ENCODE measurements around the gene CASK.

Gene CASK

GRCh38 chrX:41502004-41502403, 421.4 kb downstream of the CASK start:
- H3K4me3 ChIP-seq (ENCODE audit: low read depth in 1 of 2, low read length in 2 of 2), result no peak overlapping the region
- H3K36me3 ChIP-seq (ENCODE audit: control insufficient read depth in 1 of 2, insufficient read depth in 2 of 2, low read length in 2 of 2), result no peaks in the 10 kb centered on the region
- no peaks in the 10 kb centered on the region for H3K27me3 ChIP-seq (ENCODE audit: control insufficient read depth in 1 of 2, insufficient read depth in 2 of 2, low read length in 2 of 2)
- no peak overlapping the region for H3K9ac ChIP-seq (ENCODE audit: low read depth in 1 of 2, low read length in 2 of 2)
- H3K4me1 ChIP-seq (ENCODE audit: control insufficient read depth in 1 of 2, insufficient read depth in 2 of 2, low read length in 2 of 2), result no peaks in the 10 kb centered on the region
- H3K27ac ChIP-seq (ENCODE audit: low read depth, low read length), result no peak overlapping the region
- H3K9me3 ChIP-seq (ENCODE audit: control insufficient read depth in 1 of 2, low read length in 2 of 2), result no peaks in the 10 kb centered on the region

- Histone ChIP-seq H3K27ac (ENCODE audit: low read depth, low read length) (no peak overlapping the region), H3K36me3 (ENCODE audit: control insufficient read depth in 1 of 2, insufficient read depth in 2 of 2, low read length in 2 of 2) (no peaks in the 10 kb centered on the region), H3K4me3 (ENCODE audit: low read depth in 1 of 2, low read length in 2 of 2) (no peak overlapping the region), H3K9ac (ENCODE audit: low read depth in 1 of 2, low read length in 2 of 2) (no peak overlapping the region), H3K27me3 (ENCODE audit: control insufficient read depth in 1 of 2, insufficient read depth in 2 of 2, low read length in 2 of 2) (no peaks in the 10 kb centered on the region), H3K4me1 (ENCODE audit: control insufficient read depth in 1 of 2, insufficient read depth in 2 of 2, low read length in 2 of 2) (no peaks in the 10 kb centered on the region), H3K9me3 (ENCODE audit: control insufficient read depth in 1 of 2, low read length in 2 of 2) (no peaks in the 10 kb centered on the region)
Measured at GRCh38 chrX:41499984-41500383, 423.4 kb downstream of the CASK start.

- Histone ChIP-seq H3K9ac (ENCODE audit: low read depth in 1 of 2, low read length in 2 of 2) (no peak overlapping the region), H3K9me3 (ENCODE audit: control insufficient read depth in 1 of 2, low read length in 2 of 2) (no peaks in the 10 kb centered on the region), H3K4me1 (ENCODE audit: control insufficient read depth in 1 of 2, insufficient read depth in 2 of 2, low read length in 2 of 2) (no peaks in the 10 kb centered on the region), H3K4me3 (ENCODE audit: low read depth in 1 of 2, low read length in 2 of 2) (no peak overlapping the region), H3K27me3 (ENCODE audit: control insufficient read depth in 1 of 2, insufficient read depth in 2 of 2, low read length in 2 of 2) (no peaks in the 10 kb centered on the region), H3K36me3 (ENCODE audit: control insufficient read depth in 1 of 2, insufficient read depth in 2 of 2, low read length in 2 of 2) (no peaks in the 10 kb centered on the region), H3K27ac (ENCODE audit: low read depth, low read length) (no peak overlapping the region)
Measured at GRCh38 chrX:41499195-41499594, 424.2 kb downstream of the CASK start.

- no peaks in the 10 kb centered on the region for H3K9me3 ChIP-seq (ENCODE audit: control insufficient read depth in 1 of 2, low read length in 2 of 2)
- H3K27me3 ChIP-seq (ENCODE audit: control insufficient read depth in 1 of 2, insufficient read depth in 2 of 2, low read length in 2 of 2), result no peaks in the 10 kb centered on the region
- H3K4me1 ChIP-seq (ENCODE audit: control insufficient read depth in 1 of 2, insufficient read depth in 2 of 2, low read length in 2 of 2), result no peaks in the 10 kb centered on the region
- H3K36me3 ChIP-seq (ENCODE audit: control insufficient read depth in 1 of 2, insufficient read depth in 2 of 2, low read length in 2 of 2), result no peaks in the 10 kb centered on the region
- no peak overlapping the region for H3K4me3 ChIP-seq (ENCODE audit: low read depth in 1 of 2, low read length in 2 of 2)
- no peak overlapping the region for H3K9ac ChIP-seq (ENCODE audit: low read depth in 1 of 2, low read length in 2 of 2)
- no peak overlapping the region for H3K27ac ChIP-seq (ENCODE audit: low read depth, low read length)
Measured at GRCh38 chrX:41491267-41492004, 431.9 kb downstream of the CASK start.

GRCh38 chrX:41490446-41490845, 432.9 kb downstream of the CASK start:
- no peaks in the 10 kb centered on the region for H3K36me3 ChIP-seq (ENCODE audit: control insufficient read depth in 1 of 2, insufficient read depth in 2 of 2, low read length in 2 of 2)

GRCh38 chrX:41482154-41482850, 441.1 kb downstream of the CASK start:
- Histone ChIP-seq H3K9ac (ENCODE audit: low read depth in 1 of 2, low read length in 2 of 2) (no peak overlapping the region), H3K27ac (ENCODE audit: low read depth, low read length) (no peak overlapping the region), H3K4me3 (ENCODE audit: low read depth in 1 of 2, low read length in 2 of 2) (no peak overlapping the region), H3K36me3 (ENCODE audit: control insufficient read depth in 1 of 2, insufficient read depth in 2 of 2, low read length in 2 of 2) (no peaks in the 10 kb centered on the region), H3K27me3 (ENCODE audit: control insufficient read depth in 1 of 2, insufficient read depth in 2 of 2, low read length in 2 of 2) (no peaks in the 10 kb centered on the region), H3K4me1 (ENCODE audit: control insufficient read depth in 1 of 2, insufficient read depth in 2 of 2, low read length in 2 of 2) (peaks cover 0 to 7% of the 10 kb centered on the region in 2 donors), H3K9me3 (ENCODE audit: control insufficient read depth in 1 of 2, low read length in 2 of 2) (no peaks in the 10 kb centered on the region)

More at GRCh38 chrX:41490446-41490845, 432.9 kb downstream of the CASK start:
- no peaks in the 10 kb centered on the region for H3K9me3 ChIP-seq (ENCODE audit: control insufficient read depth in 1 of 2, low read length in 2 of 2)
- H3K4me1 ChIP-seq (ENCODE audit: control insufficient read depth in 1 of 2, insufficient read depth in 2 of 2, low read length in 2 of 2), result no peaks in the 10 kb centered on the region
- no peak overlapping the region for H3K27ac ChIP-seq (ENCODE audit: low read depth, low read length)
- no peak overlapping the region for H3K9ac ChIP-seq (ENCODE audit: low read depth in 1 of 2, low read length in 2 of 2)
- no peaks in the 10 kb centered on the region for H3K27me3 ChIP-seq (ENCODE audit: control insufficient read depth in 1 of 2, insufficient read depth in 2 of 2, low read length in 2 of 2)
- H3K4me3 ChIP-seq (ENCODE audit: low read depth in 1 of 2, low read length in 2 of 2), result no peak overlapping the region

GRCh38 chrX:41481264-41482109, 441.9 kb downstream of the CASK start:
- H3K36me3 ChIP-seq (ENCODE audit: control insufficient read depth in 1 of 2, insufficient read depth in 2 of 2, low read length in 2 of 2), result no peaks in the 10 kb centered on the region
- no peak overlapping the region for H3K27ac ChIP-seq (ENCODE audit: low read depth, low read length)
- peaks cover 0 to 7% of the 10 kb centered on the region in 2 donors for H3K4me1 ChIP-seq (ENCODE audit: control insufficient read depth in 1 of 2, insufficient read depth in 2 of 2, low read length in 2 of 2)
- H3K9ac ChIP-seq (ENCODE audit: low read depth in 1 of 2, low read length in 2 of 2), result no peak overlapping the region
- H3K27me3 ChIP-seq (ENCODE audit: control insufficient read depth in 1 of 2, insufficient read depth in 2 of 2, low read length in 2 of 2), result no peaks in the 10 kb centered on the region
- H3K9me3 ChIP-seq (ENCODE audit: control insufficient read depth in 1 of 2, low read length in 2 of 2), result no peaks in the 10 kb centered on the region
- no peak overlapping the region for H3K4me3 ChIP-seq (ENCODE audit: low read depth in 1 of 2, low read length in 2 of 2)

GRCh38 chrX:41480508-41481260, 442.7 kb downstream of the CASK start:
- no peaks in the 10 kb centered on the region for H3K36me3 ChIP-seq (ENCODE audit: control insufficient read depth in 1 of 2, insufficient read depth in 2 of 2, low read length in 2 of 2)
- H3K27me3 ChIP-seq (ENCODE audit: control insufficient read depth in 1 of 2, insufficient read depth in 2 of 2, low read length in 2 of 2), result no peaks in the 10 kb centered on the region
- H3K4me3 ChIP-seq (ENCODE audit: low read depth in 1 of 2, low read length in 2 of 2), result no peak overlapping the region
- H3K27ac ChIP-seq (ENCODE audit: low read depth, low read length), result no peak overlapping the region
- H3K9me3 ChIP-seq (ENCODE audit: control insufficient read depth in 1 of 2, low read length in 2 of 2), result no peaks in the 10 kb centered on the region
- no peak overlapping the region for H3K9ac ChIP-seq (ENCODE audit: low read depth in 1 of 2, low read length in 2 of 2)
- peaks cover 2 to 7% of the 10 kb centered on the region in 2 donors for H3K4me1 ChIP-seq (ENCODE audit: control insufficient read depth in 1 of 2, insufficient read depth in 2 of 2, low read length in 2 of 2)

- Histone ChIP-seq H3K27me3 (ENCODE audit: control insufficient read depth in 1 of 2, insufficient read depth in 2 of 2, low read length in 2 of 2) (no peaks in the 10 kb centered on the region), H3K9me3 (ENCODE audit: control insufficient read depth in 1 of 2, low read length in 2 of 2) (no peaks in the 10 kb centered on the region), H3K9ac (ENCODE audit: low read depth in 1 of 2, low read length in 2 of 2) (no peak overlapping the region), H3K36me3 (ENCODE audit: control insufficient read depth in 1 of 2, insufficient read depth in 2 of 2, low read length in 2 of 2) (no peaks in the 10 kb centered on the region), H3K4me3 (ENCODE audit: low read depth in 1 of 2, low read length in 2 of 2) (no peak overlapping the region), H3K27ac (ENCODE audit: low read depth, low read length) (no peak overlapping the region), H3K4me1 (ENCODE audit: control insufficient read depth in 1 of 2, insufficient read depth in 2 of 2, low read length in 2 of 2) (peaks cover 3 to 7% of the 10 kb centered on the region in 2 donors)
Measured at GRCh38 chrX:41478381-41478911, 444.9 kb downstream of the CASK start.
